ENCODE data around the gene CLCA1.

CLCA1 gene

DNA sequence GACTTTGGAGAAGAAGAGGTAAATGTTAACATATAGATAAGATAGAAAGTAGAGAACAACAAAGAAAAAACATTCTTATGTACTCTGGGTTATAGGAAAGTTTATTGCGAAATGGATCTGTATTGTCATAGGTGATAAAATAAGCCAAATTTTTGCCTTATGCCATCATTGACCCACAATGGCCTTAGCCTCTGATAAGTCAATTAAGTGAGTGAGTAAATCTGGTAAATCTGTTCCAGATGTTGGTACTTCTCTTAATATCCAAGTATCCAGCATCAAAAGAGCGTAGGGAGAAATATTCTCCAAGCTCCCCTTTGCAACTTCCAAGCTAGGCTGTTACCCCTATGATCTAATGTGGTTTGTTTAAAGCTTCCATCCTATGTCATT is 39.8 kb downstream of the CLCA1 start:
- no peak overlapping the region for H3K4me3 ChIP-seq (ENCODE audit: low read depth, low read length)
- DNase-seq (ENCODE audit: low read depth) = no peak
- TF ChIP-seq MYC (IDR thresholded peaks at IDR 0.05; ENCODE audit: low read depth, low read length) (no peak), POLR2A (IDR thresholded peaks at IDR 0.05; ENCODE audit: extremely low read depth, insufficient read length) (no peak)
- TF ChIP-seq, protein P1, sequence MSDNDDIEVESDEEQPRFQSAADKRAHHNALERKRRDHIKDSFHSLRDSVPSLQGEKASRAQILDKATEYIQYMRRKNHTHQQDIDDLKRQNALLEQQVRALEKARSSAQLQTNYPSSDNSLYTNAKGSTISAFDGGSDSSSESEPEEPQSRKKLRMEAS (IDR thresholded peaks at IDR 0.05; ENCODE audit: low read depth, low read length) = no peak
- TF ChIP-seq, protein P2, sequence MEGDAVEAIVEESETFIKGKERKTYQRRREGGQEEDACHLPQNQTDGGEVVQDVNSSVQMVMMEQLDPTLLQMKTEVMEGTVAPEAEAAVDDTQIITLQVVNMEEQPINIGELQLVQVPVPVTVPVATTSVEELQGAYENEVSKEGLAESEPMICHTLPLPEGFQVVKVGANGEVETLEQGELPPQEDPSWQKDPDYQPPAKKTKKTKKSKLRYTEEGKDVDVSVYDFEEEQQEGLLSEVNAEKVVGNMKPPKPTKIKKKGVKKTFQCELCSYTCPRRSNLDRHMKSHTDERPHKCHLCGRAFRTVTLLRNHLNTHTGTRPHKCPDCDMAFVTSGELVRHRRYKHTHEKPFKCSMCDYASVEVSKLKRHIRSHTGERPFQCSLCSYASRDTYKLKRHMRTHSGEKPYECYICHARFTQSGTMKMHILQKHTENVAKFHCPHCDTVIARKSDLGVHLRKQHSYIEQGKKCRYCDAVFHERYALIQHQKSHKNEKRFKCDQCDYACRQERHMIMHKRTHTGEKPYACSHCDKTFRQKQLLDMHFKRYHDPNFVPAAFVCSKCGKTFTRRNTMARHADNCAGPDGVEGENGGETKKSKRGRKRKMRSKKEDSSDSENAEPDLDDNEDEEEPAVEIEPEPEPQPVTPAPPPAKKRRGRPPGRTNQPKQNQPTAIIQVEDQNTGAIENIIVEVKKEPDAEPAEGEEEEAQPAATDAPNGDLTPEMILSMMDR (IDR thresholded peaks at IDR 0.05; ENCODE audit: low read depth, low read length) = no peak

DNA sequence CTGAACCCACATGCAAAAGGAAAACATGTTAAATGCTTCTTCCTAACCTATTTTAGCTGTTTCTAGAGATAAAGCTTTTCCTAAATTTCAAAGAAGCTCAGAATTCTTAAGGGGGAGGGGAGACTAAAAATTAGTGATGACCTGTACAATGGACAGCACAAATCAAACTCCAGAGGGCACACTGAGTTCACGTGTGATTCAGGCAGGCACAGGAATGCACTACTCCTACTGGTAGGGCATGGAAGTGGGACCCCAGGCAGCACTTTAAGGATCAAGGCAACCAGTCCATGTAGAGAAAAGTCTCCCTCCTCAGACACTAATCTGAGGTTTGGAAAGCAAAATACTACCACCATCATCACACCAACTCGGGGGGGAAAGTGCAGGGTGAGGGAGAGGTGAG is 46.9 kb downstream of the CLCA1 start:
- H3K4me3 ChIP-seq (ENCODE audit: low read depth, low read length) = no peak overlapping the region
- TF ChIP-seq POLR2A (IDR thresholded peaks at IDR 0.05; ENCODE audit: extremely low read depth, insufficient read length) (no peak), MYC (IDR thresholded peaks at IDR 0.05; ENCODE audit: low read depth, low read length) (no peak)
- TF ChIP-seq, protein P2 (IDR thresholded peaks at IDR 0.05; ENCODE audit: low read depth, low read length) = no peak
- TF ChIP-seq, protein P1 (IDR thresholded peaks at IDR 0.05; ENCODE audit: low read depth, low read length) = no peak
- DNase-seq (ENCODE audit: low read depth) = peak; percentile 26

DNA sequence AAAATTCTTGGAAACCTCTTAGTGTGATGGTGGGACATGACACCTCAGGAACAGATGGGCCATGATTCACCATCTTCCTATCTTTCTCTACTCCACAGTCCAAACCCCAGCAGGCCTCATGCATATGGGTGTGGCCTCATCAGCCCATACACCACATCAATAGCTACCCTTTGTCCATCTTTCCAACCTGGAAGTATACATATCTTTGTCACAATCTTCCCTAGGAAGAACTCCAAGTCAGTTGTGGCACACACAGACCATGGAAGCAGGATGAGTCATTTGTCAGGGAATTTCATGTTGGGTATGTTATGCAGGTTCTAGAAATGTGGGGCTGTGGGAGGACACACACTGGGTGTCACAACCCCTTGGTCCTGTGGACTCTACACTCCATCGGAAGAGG is 47.6 kb downstream of the CLCA1 start:
- DNase-seq (ENCODE audit: low read depth) = no peak
- no peak overlapping the region for H3K4me3 ChIP-seq (ENCODE audit: low read depth, low read length)
- no peak for TF ChIP-seq POLR2A (IDR thresholded peaks at IDR 0.05; ENCODE audit: extremely low read depth, insufficient read length)
- no peak for TF ChIP-seq MYC (IDR thresholded peaks at IDR 0.05; ENCODE audit: low read depth, low read length)

DNA sequence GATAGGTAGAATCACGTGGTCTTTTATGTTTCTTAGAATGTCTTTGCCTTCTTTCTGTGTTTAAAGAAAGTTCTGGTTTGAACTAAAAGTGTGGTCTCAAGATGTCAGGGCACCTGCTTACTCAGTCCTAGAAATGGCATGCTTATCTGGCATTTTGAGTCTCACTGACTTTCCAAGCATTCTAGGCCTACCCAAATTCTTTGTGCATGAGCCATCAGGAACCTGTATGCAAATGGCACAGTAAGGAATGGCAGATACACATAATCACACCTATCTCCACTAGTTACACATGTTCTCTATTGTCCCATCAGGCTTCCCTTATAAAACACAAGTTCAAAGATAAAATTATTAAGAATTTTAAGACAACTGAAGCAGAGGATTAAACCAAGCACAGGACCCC is 48.6 kb downstream of the CLCA1 start:
- TF ChIP-seq POLR2A (IDR thresholded peaks at IDR 0.05; ENCODE audit: extremely low read depth, insufficient read length) (no peak), MYC (IDR thresholded peaks at IDR 0.05; ENCODE audit: low read depth, low read length) (no peak)
- TF ChIP-seq, protein P1 (IDR thresholded peaks at IDR 0.05; ENCODE audit: low read depth, low read length) = no peak
- TF ChIP-seq, protein P2 (IDR thresholded peaks at IDR 0.05; ENCODE audit: low read depth, low read length) = no peak
- no peak for DNase-seq (ENCODE audit: low read depth)

DNA sequence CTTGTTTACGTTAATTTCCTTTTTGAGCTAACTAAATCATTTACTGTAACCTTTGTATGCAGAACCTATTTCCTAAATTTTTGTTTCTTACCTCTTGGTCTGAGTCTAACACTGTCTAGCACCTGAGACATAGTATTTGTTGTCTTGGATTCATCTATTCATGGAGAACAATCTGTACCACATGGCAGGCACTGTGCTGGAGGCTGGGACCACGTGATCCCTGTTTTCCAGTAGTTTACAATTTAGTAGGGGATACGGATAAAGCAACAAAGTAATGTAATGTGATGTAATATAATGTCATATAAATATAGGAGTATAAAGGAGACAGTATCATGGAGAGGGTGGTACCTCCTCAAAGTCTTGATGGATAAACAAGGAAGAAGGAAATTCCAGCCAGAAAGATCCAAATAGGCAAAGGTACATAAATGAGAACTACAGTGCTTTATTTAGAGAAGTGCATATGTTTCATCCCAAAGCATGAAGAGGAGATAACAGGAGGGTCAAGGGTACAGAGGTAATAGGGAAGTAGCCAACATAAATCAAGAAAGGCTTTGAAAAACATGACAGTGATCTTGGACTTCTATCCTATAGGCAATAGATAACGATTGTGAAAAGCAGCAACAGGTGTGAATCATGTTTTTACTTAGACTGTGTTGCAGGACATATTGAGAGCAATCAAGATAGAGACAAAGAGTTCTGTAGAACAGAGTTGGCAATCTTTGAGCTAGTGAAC is 52.2 kb downstream of the CLCA1 start:
- no peak overlapping the region for H3K4me3 ChIP-seq (ENCODE audit: low read depth, low read length)
- no peak for TF ChIP-seq POLR2A (IDR thresholded peaks at IDR 0.05; ENCODE audit: extremely low read depth, insufficient read length)
- TF ChIP-seq, protein P2 (IDR thresholded peaks at IDR 0.05; ENCODE audit: low read depth, low read length) = no peak
- TF ChIP-seq, protein P1 (IDR thresholded peaks at IDR 0.05; ENCODE audit: low read depth, low read length) = no peak
- no peak for TF ChIP-seq MYC (IDR thresholded peaks at IDR 0.05; ENCODE audit: low read depth, low read length)
- no peak for DNase-seq (ENCODE audit: low read depth)

More for the DNA sequence above, 48.6 kb downstream of the CLCA1 start:
- no peak overlapping the region for H3K4me3 ChIP-seq (ENCODE audit: low read depth, low read length)

DNA sequence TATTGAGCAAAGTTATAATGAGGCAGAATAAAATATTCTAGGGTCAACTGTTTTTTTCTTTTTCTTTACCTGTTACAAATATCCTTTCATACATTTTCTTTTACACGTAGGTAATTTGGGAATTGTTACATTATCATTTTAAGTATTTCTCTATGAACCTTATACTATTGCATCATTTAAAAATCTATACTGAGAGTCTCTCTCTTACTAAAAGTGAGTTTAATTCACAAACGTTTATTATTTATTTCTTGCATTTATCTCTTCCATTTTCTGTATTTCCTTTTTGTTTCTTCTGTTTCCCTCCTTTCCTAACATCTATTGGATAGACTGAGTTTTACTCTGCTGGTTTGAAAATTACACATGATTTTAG is 52.8 kb downstream of the CLCA1 start:
- DNase-seq (ENCODE audit: low read depth) = no peak
- H3K4me3 ChIP-seq (ENCODE audit: low read depth, low read length) = no peak overlapping the region
- TF ChIP-seq POLR2A (IDR thresholded peaks at IDR 0.05; ENCODE audit: extremely low read depth, insufficient read length) (no peak), MYC (IDR thresholded peaks at IDR 0.05; ENCODE audit: low read depth, low read length) (no peak)
- TF ChIP-seq, protein P1 (IDR thresholded peaks at IDR 0.05; ENCODE audit: low read depth, low read length) = no peak
- TF ChIP-seq, protein P2 (IDR thresholded peaks at IDR 0.05; ENCODE audit: low read depth, low read length) = no peak
